GM23338 (cell line): ENCODE results near the gene TRIML1. TPM values are rescaled to one million over a fixed set of nuclear protein-coding genes. Genes with fewer than 3 reads are reported as not detected.
A peak's percentile ranks its signal among the peaks of the same experiment; 100 is the strongest.

Source experiments
- ATAC-seq: fragments of 200-7000 bp; cut with Tn5 transposase; 3 replicates; pipeline ENCODE4 v1.9.1; 2020
- DNase-seq: peaks from one replicate; pipeline ENCODE4 v3.0.0-alpha.2; 2015; ENCODE audit warnings: low spot score
- H2AFZ ChIP-seq: fragments of 200-600 bp; sonication (generic); 2 replicates; pipeline ENCODE4 v1.8.0; 2016; ENCODE audit warnings: antibody characterized with exemption, mild to moderate bottlenecking, moderate library complexity
- H3F3A ChIP-seq: fragments of 200-600 bp; sonication (generic); replicated peaks from 2 replicates; pipeline ENCODE4 v1.8.0; 2017; ENCODE audit warnings: antibody characterized with exemption, mixed run types, low read depth
- H3K27ac ChIP-seq: fragments of 200-600 bp; sonication (generic); 2 replicates; pipeline ENCODE4 v1.6.1; 2016; ENCODE audit warnings: low read depth
- H3K27me3 ChIP-seq: fragments of 200-600 bp; sonication (generic); 2 replicates; pipeline ENCODE4 v1.8.0; 2016; ENCODE audit warnings: mild to moderate bottlenecking, mixed run types, moderate library complexity; ENCODE audit not compliant: insufficient read depth
- H3K36me3 ChIP-seq: fragments of 200-600 bp; sonication (generic); 2 replicates; pipeline ENCODE4 v1.8.0; 2016; ENCODE audit warnings: mild to moderate bottlenecking; ENCODE audit not compliant: insufficient read depth
- H3K4me1 ChIP-seq: fragments of 200-600 bp; sonication (generic); 2 replicates; pipeline ENCODE4 v1.8.0; 2016; ENCODE audit warnings: mild to moderate bottlenecking, moderate library complexity; ENCODE audit not compliant: insufficient read depth
- H3K4me2 ChIP-seq: fragments of 200-600 bp; sonication (generic); 2 replicates; pipeline ENCODE4 v1.7.1; 2017; ENCODE audit warnings: mixed run types
- H3K4me3 ChIP-seq: fragments of 200-600 bp; sonication (generic); 2 replicates; pipeline ENCODE4 v1.6.1; 2016; ENCODE audit warnings: mixed run types
- H3K79me2 ChIP-seq: fragments of 200-600 bp; sonication (generic); replicated peaks from 2 replicates; pipeline ENCODE4 v1.8.0; 2017; ENCODE audit warnings: mild to moderate bottlenecking; ENCODE audit not compliant: insufficient read depth
- H3K9me2 ChIP-seq: fragments of 200-600 bp; sonication (generic); 2 replicates; pipeline ENCODE4 v1.8.0; 2017; ENCODE audit not compliant: insufficient read depth
- H4K20me1 ChIP-seq: fragments of 200-600 bp; sonication (generic); replicated peaks from 2 replicates; pipeline ENCODE4 v1.8.0; 2017; ENCODE audit warnings: mild to moderate bottlenecking; ENCODE audit not compliant: insufficient read depth
- H3K27ac Mint-ChIP-seq: 2 replicates; pipeline ENCODE4 v1.8.0; 2020; ENCODE audit warnings: inconsistent platforms, mild to moderate bottlenecking, moderate library complexity, mixed read lengths
- H3K27me3 Mint-ChIP-seq: 3 replicates; pipeline ENCODE4 v1.8.0; 2022; ENCODE audit warnings: low read depth, mild to moderate bottlenecking, moderate library complexity, mixed read lengths, inconsistent platforms; ENCODE audit not compliant: insufficient read depth, poor library complexity
- H3K36me3 Mint-ChIP-seq: 3 replicates; pipeline ENCODE4 v1.8.0; 2021; ENCODE audit warnings: low read depth, mild to moderate bottlenecking, inconsistent platforms, moderate library complexity, mixed read lengths
- H3K4me1 Mint-ChIP-seq: 3 replicates; pipeline ENCODE4 v1.8.0; 2020; ENCODE audit warnings: mild to moderate bottlenecking, inconsistent platforms, mixed read lengths
- H3K4me3 Mint-ChIP-seq: 3 replicates; pipeline ENCODE4 v1.8.0; 2021; ENCODE audit warnings: moderate library complexity, mild to moderate bottlenecking, inconsistent platforms, mixed read lengths
- H3K9me3 Mint-ChIP-seq: 3 replicates; pipeline ENCODE4 v1.8.0; 2020; ENCODE audit warnings: moderate library complexity, mild to moderate bottlenecking, inconsistent platforms, mixed read lengths
- CREB1 ChIP-seq: fragments of 250-450 bp; sonication (Bioruptor Pico); IDR thresholded peaks from 2 replicates; pipeline ENCODE4 v1.5.0; 2020; ENCODE audit warnings: low read depth, mild to moderate bottlenecking, moderate library complexity
- CTCF ChIP-seq, 2 experiments: fragments of 200-600 bp in 1 of 2; sonication (generic) in 1 of 2; conservative IDR thresholded peaks; 2 replicates each; pipeline versions ENCODE4 v1.5.1 to v1.6.1; 2016 to 2017; ENCODE audit warnings: antibody characterized with exemption in 2 of 2, low read depth in 2 of 2, mild to moderate bottlenecking in 2 of 2, moderate library complexity in 1 of 2
- ETS1 ChIP-seq: IDR thresholded peaks from 2 replicates; pipeline ENCODE4 v1.6.1; 2016; ENCODE audit warnings: antibody characterized with exemption
- EZH2phosphoT487 ChIP-seq: fragments of 200-600 bp; sonication (generic); IDR thresholded peaks from one replicate; pipeline ENCODE4 v1.8.1; 2018; ENCODE audit warnings: antibody characterized with exemption; ENCODE audit not compliant: unreplicated experiment
- JUNB ChIP-seq: IDR thresholded peaks from one replicate; pipeline ENCODE4 v1.6.1; 2016; ENCODE audit warnings: antibody characterized with exemption; ENCODE audit not compliant: unreplicated experiment
- NANOG ChIP-seq: IDR thresholded peaks from 2 replicates; pipeline ENCODE4 v1.6.1; 2016; ENCODE audit warnings: antibody characterized with exemption, borderline replicate concordance
- POLR2AphosphoS5 ChIP-seq: IDR thresholded peaks from 2 replicates; pipeline ENCODE4 v1.6.1; 2016; ENCODE audit warnings: antibody characterized with exemption, low read depth
- ZNF114 ChIP-seq: fragments of 250-450 bp; sonication (Bioruptor Pico); IDR thresholded peaks from 2 replicates; pipeline ENCODE4 v1.5.0; 2020; ENCODE audit warnings: mild to moderate bottlenecking, moderate library complexity
- ZNF462 ChIP-seq: fragments of 250-450 bp; sonication (Bioruptor Pico); IDR thresholded peaks from 2 replicates; pipeline ENCODE4 v1.5.0; 2020; ENCODE audit warnings: mild to moderate bottlenecking, moderate library complexity
- polyA plus RNA-seq: library from polyadenylated mRNA; unstranded; fragments of >200 nt; fragmentation: Nextera tagmentation; extraction: Ambion mirVana; gene quantifications from 2 replicates; pipeline ENCODE4 v1.2.1, GENCODE V29; 2016
- total RNA-seq: library from RNA; depleted of rRNA; stranded (reverse); fragments of >200 nt; shearing (Covaris generic); gene quantifications from 2 replicates; pipeline ENCODE4 v1.2.3, GENCODE V29; 2014

TRIML1 gene
- total and polyA plus RNA-seq, 2 experiments from 2014 or later: not detected

GRCh38 chr4:188107931-188108843 lies 31.1 kb upstream of the TRIML1 start:
- no peaks in the 10 kb centered on the region for H3K9me2 ChIP-seq
- peaks cover 21% of the 10 kb centered on the region for H3K4me1 ChIP-seq
- no peaks in the 10 kb centered on the region for H4K20me1 ChIP-seq
- DNase-seq: peak; percentile 89
- peaks cover 47% of the 10 kb centered on the region for H3K36me3 Mint-ChIP-seq
- H3K4me3 Mint-ChIP-seq: peak overlapping the region; percentile 75
- peaks cover 10% of the 10 kb centered on the region; the same call in 2 of the 3 replicates for H3K9me3 Mint-ChIP-seq
- H3K4me2 ChIP-seq: peak overlapping the region; percentile 72
- peaks cover 49% of the 10 kb centered on the region for H3K4me1 Mint-ChIP-seq
- peak overlapping the region; percentile 99 for H3K27ac ChIP-seq
- no peak for TF ChIP-seq JUNB
- TF ChIP-seq NANOG: peak; percentile 94
- no peak for TF ChIP-seq CTCF (conservative IDR thresholded peaks at IDR 0.05; ENCODE audit: low read depth in 2 of 2)
- TF ChIP-seq EZH2phosphoT487: no peak
- TF ChIP-seq ETS1: 0 out of 2 replicates have a peak, but pooled peaks have one; percentile 7
- peak; percentile 100 for TF ChIP-seq ZNF462 (CRISPR knock-in tag)
- TF ChIP-seq CREB1 (CRISPR knock-in tag): no peak; the same call in 1 of the 2 replicates
- TF ChIP-seq POLR2AphosphoS5: peak; percentile 64
- peak; percentile 97 for TF ChIP-seq ZNF114 (CRISPR knock-in tag)
- no peak overlapping the region for H2AFZ ChIP-seq
- peak overlapping the region; percentile 52 for H3K4me3 ChIP-seq
- peaks cover 28% of the 10 kb centered on the region for H3K79me2 ChIP-seq
- peaks cover 4% of the 10 kb centered on the region for H3K27me3 Mint-ChIP-seq
- H3K36me3 ChIP-seq: peaks cover 20% of the 10 kb centered on the region; the same call in 1 of the 2 replicates
- H3K27me3 ChIP-seq: no peaks in the 10 kb centered on the region
- H3K27ac Mint-ChIP-seq: peak overlapping the region; percentile 97
- H3F3A ChIP-seq: no peaks in the 10 kb centered on the region; the same call in 1 of the 2 replicates
- ATAC-seq: peak; percentile 89
